IMR-90 (cell line): ENCODE measurements around the gene COX7A1. TPM values are rescaled to one million over a fixed set of nuclear protein-coding genes. Genes with fewer than 3 reads are reported as not detected.
A peak's percentile ranks its signal among the peaks of the same experiment; 100 is the strongest.

Source experiments
- ATAC-seq: fragments of 200-7000 bp; cut with Tn5 transposase; 2 replicates; pipeline ENCODE4 v1.9.1; 2020; ENCODE audit warnings: low read depth, mild to moderate bottlenecking, moderate library complexity
- BruUV-seq: library from RNA; stranded (reverse); fragments of 400-500 nt; replicated peaks from 2 replicates; lab custom pipeline; 2021; lab: Mats Ljungman, UMichigan
- CTCF ChIA-PET: fragments of 300-600 bp; formaldehyde crosslinking; extraction: SDS; loops from one replicate; lab custom pipeline; 2021; ENCODE audit warnings: antibody characterized with exemption; lab: Yijun Ruan, JAX
- POLR2A ChIA-PET: fragments of 300-600 bp; sonication (Branson Sonifier 250); formaldehyde crosslinking; loops from one replicate; lab custom pipeline; 2022; ENCODE audit warnings: antibody characterized with exemption; ENCODE audit not compliant: unreplicated experiment; lab: Charles Lee
- DNase-seq: peaks from one replicate; pipeline ENCODE4 v3.0.0; 2013
- H2AFZ ChIP-seq: replicated peaks from 2 replicates; pipeline ENCODE3; 2013; ENCODE audit warnings: low read length, mild to moderate bottlenecking; ENCODE audit not compliant: poor library complexity
- H2AK5ac ChIP-seq: 2 replicates; pipeline ENCODE4 v1.6.1; 2013; ENCODE audit warnings: low read depth, low read length, inconsistent platforms
- H2AK9ac ChIP-seq: replicated peaks from 2 replicates; pipeline ENCODE3; 2013; ENCODE audit warnings: mild to moderate bottlenecking, low read depth, low read length, moderate library complexity; ENCODE audit not compliant: poor library complexity
- H2BK120ac ChIP-seq: 2 replicates; pipeline ENCODE4 v1.6.1; 2013; ENCODE audit warnings: low read depth, low read length, inconsistent platforms
- H2BK15ac ChIP-seq: 3 replicates; pipeline ENCODE4 v1.6.1; 2013; ENCODE audit warnings: low read depth, low read length, inconsistent platforms
- H2BK20ac ChIP-seq: 2 replicates; pipeline ENCODE4 v1.6.1; 2013; ENCODE audit warnings: low read depth, mild to moderate bottlenecking, inconsistent platforms, low read length, moderate library complexity
- H2BK5ac ChIP-seq: 2 replicates; pipeline ENCODE4 v1.6.1; 2013; ENCODE audit warnings: mild to moderate bottlenecking, low read depth, low read length, inconsistent platforms; ENCODE audit not compliant: poor library complexity, severe bottlenecking
- H3K14ac ChIP-seq: replicated peaks from 2 replicates; pipeline ENCODE4 v1.6.1; 2013; ENCODE audit warnings: low read depth, low read length, inconsistent platforms
- H3K18ac ChIP-seq: 2 replicates; pipeline ENCODE4 v1.6.1; 2013; ENCODE audit warnings: low read depth, low read length, control low read depth
- H3K23ac ChIP-seq: 2 replicates; pipeline ENCODE4 v1.6.1; 2013; ENCODE audit warnings: low read depth, low read length, inconsistent platforms
- H3K27ac ChIP-seq: 2 replicates; pipeline ENCODE4 v1.5.1; 2013; ENCODE audit warnings: mild to moderate bottlenecking, control low read depth, low read length; ENCODE audit not compliant: insufficient read depth
- H3K27me3 ChIP-seq: 2 replicates; pipeline ENCODE4 v1.6.1; 2013; ENCODE audit warnings: low read length; ENCODE audit not compliant: control insufficient read depth, insufficient read depth
- H3K36me3 ChIP-seq: 2 replicates; pipeline ENCODE4 v1.6.1; 2013; ENCODE audit warnings: low read length, mixed read lengths; ENCODE audit not compliant: control insufficient read depth, insufficient read depth
- H3K4ac ChIP-seq: 2 replicates; pipeline ENCODE4 v1.6.1; 2013; ENCODE audit warnings: low read depth, low read length, inconsistent platforms
- H3K4me1 ChIP-seq: 2 replicates; pipeline ENCODE4 v1.6.1; 2013; ENCODE audit warnings: low read length, mixed read lengths; ENCODE audit not compliant: control insufficient read depth, insufficient read depth
- H3K4me2 ChIP-seq: 2 replicates; pipeline ENCODE4 v1.6.1; 2013; ENCODE audit warnings: low read depth, mild to moderate bottlenecking, control low read depth, low read length, moderate library complexity
- H3K4me3 ChIP-seq: 2 replicates; pipeline ENCODE4 v1.5.1; 2013; ENCODE audit warnings: low read depth, mild to moderate bottlenecking, control low read depth, low read length, moderate library complexity; ENCODE audit not compliant: insufficient read depth
- H3K56ac ChIP-seq: 2 replicates; pipeline ENCODE4 v1.6.1; 2013; ENCODE audit warnings: low read length, inconsistent platforms; ENCODE audit not compliant: insufficient read depth; ENCODE audit errors: extremely low read depth
- H3K79me1 ChIP-seq, 2 experiments: 2 replicates each; pipeline ENCODE4 v1.6.1; 2013; ENCODE audit warnings: low read length in 2 of 2, inconsistent platforms in 1 of 2, low read depth in 1 of 2
- H3K9ac ChIP-seq: 2 replicates; pipeline ENCODE4 v1.6.1; 2013; ENCODE audit warnings: low read depth, low read length, control low read depth
- H3K9me1 ChIP-seq: 2 replicates; pipeline ENCODE4 v1.6.1; 2013; ENCODE audit warnings: low read length, inconsistent platforms; ENCODE audit not compliant: insufficient read depth
- H3K9me3 ChIP-seq: 2 replicates; pipeline ENCODE4 v1.6.1; 2013; ENCODE audit warnings: low read length; ENCODE audit not compliant: control insufficient read depth, insufficient read depth
- H4K20me1 ChIP-seq: 2 replicates; pipeline ENCODE4 v1.6.1; 2013; ENCODE audit warnings: low read length, inconsistent platforms; ENCODE audit not compliant: insufficient read depth
- H4K5ac ChIP-seq: 2 replicates; pipeline ENCODE4 v1.6.1; 2013; ENCODE audit warnings: mild to moderate bottlenecking, low read depth, low read length, control low read depth
- H4K8ac ChIP-seq, 2 experiments: 2 replicates each; pipeline ENCODE4 v1.6.1; 2013; ENCODE audit warnings: low read depth in 2 of 2, low read length in 2 of 2, control low read depth in 1 of 2, inconsistent platforms in 1 of 2
- H4K91ac ChIP-seq: 2 replicates; pipeline ENCODE4 v1.6.1; 2013; ENCODE audit warnings: low read depth, low read length, inconsistent platforms; ENCODE audit not compliant: insufficient read depth
- BHLHE40 ChIP-seq: fragments of 150-350 bp; IDR thresholded peaks from 2 replicates; pipeline ENCODE4 v1.6.1; 2016; ENCODE audit warnings: mild to moderate bottlenecking, low read depth, low read length
- MAZ ChIP-seq: IDR thresholded peaks from 2 replicates; pipeline ENCODE4 v1.6.1; 2012; ENCODE audit warnings: low read depth, mild to moderate bottlenecking, low read length, improper control_type of control experiment, moderate library complexity, borderline replicate concordance
- WGBS, 2 experiments: methylation state at CpG; one replicate each; pipeline versions ENCODE4 v1.1.5 to v1.1.7; 2013; ENCODE audit warnings: missing lambda C conversion rate in 2 of 2; ENCODE audit not compliant: insufficient read length in 1 of 2; ENCODE audit errors: extremely low coverage in 2 of 2; 5-methylcytosine and 5-hydroxymethylcytosine counted together
- dilution Hi-C: fragments of 300-500 bp; cut with HindIII; formaldehyde crosslinking; loops from one replicate; pipeline ENCODE4 v1.14.3; 2018; ENCODE audit warnings: low sequenced_read_pairs; ENCODE audit not compliant: unreplicated experiment
- in situ Hi-C: fragments of 300-500 bp; cut with MboI; formaldehyde crosslinking; loops from 3 replicates; pipeline ENCODE4 v1.14.3; 2019; ENCODE audit warnings: low sequenced_read_pairs, inconsistent platforms, mixed read lengths
- intact Hi-C: fragments of 100-400 bp; cut with micrococcal nuclease; formaldehyde crosslinking; loops from 2 replicates; pipeline ENCODE4 v1.10.0; 2022
- polyA plus RNA-seq, 3 experiments: library from polyadenylated mRNA; depleted of rRNA; stranded (reverse); fragments of >200 nt; gene quantifications; 2 replicates each; pipeline ENCODE4 v1.2.3, GENCODE V29; 2012; ENCODE audit warnings: low replicate concordance in 1 of 3
- total RNA-seq: library from RNA; depleted of rRNA; stranded (reverse); fragments of >200 nt; gene quantifications from 2 replicates; pipeline ENCODE4 v1.2.3, GENCODE V29; 2012

The COX7A1 gene
- total and polyA plus RNA-seq, 2 of the 4 experiments (the other 2 are of a cell fraction), result 0.54 to 6.9 TPM

DNA sequence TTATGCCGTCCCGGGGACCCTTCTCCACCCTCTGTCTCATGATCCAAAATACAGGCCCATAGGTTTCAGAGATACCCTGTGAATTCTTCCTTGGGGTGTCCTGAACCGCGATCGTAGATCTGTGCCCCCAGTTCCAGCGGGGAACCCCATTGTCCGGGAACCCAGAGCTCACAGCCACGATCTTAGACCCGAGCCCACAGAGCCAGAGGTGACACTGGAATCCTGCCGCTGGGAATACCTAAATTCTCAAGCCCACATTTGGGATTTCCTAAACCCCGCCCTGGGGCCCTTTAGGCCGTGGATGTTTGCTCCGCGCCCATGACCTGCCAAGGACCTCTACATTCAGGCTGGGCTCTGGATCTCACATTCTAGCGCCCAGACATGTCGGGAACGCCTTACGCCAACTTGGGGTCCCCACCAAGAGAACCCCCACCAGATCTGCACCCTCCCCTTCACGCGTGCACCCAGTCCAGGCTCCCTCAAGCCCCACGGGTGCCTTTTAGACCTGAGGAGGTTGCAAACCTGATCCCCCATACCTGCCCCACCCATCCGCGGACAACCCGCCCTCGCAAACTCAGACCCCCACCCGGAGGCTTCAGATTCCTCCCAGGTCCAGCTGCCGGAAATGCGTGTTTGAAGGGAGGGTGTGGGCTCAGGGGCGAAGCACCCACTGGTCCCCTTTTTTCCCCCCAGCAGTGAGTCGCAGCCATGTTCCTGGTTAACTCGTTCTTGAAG is 11.8 kb downstream of the COX7A1 start:
- Histone ChIP-seq H3K23ac (peak overlapping the region; percentile 96), H3K27ac (peak overlapping the region; percentile 95), H2AK5ac (peak overlapping the region; percentile 87), H4K8ac (peak overlapping the region; percentile 93 to 94), H3K18ac (peak overlapping the region; percentile 84), H3K14ac (peak overlapping the region; percentile 98), H3K9me1 (peaks cover 9% of the 10 kb centered on the region), H3K27me3 (no peaks in the 10 kb centered on the region), H3K4me3 (peak overlapping the region; percentile 96), H2BK5ac (peak overlapping the region; percentile 92), H3K4me1 (peaks cover 10% of the 10 kb centered on the region), H2BK15ac (peak overlapping the region; percentile 59; the same call in 1 of the 3 replicates), H3K9ac (peak overlapping the region; percentile 99), H3K56ac (peak overlapping the region; percentile 94), H2AK9ac (peak overlapping the region; percentile 100), H2AFZ (peak overlapping the region; percentile 96), H2BK120ac (peak overlapping the region; percentile 63), H3K36me3 (peaks cover 25% of the 10 kb centered on the region), H4K5ac (peak overlapping the region; percentile 91), H4K20me1 (peaks cover 27% of the 10 kb centered on the region), H3K4me2 (peak overlapping the region; percentile 74), H4K91ac (peak overlapping the region; percentile 93), H2BK20ac (no peak overlapping the region), H3K79me1 (peaks cover 32 to 45% of the 10 kb centered on the region in 2 experiments), H3K4ac (peak overlapping the region; percentile 99), H3K9me3 (no peaks in the 10 kb centered on the region)
- no peak for TF ChIP-seq BHLHE40
- TF ChIP-seq MAZ, result peak; percentile 31; the same call in 1 of the 2 replicates
- intact Hi-C loops (loop anchor here (2.0 kb wide), 1 partner anchor 26 kb away; the partner anchor contains the start of genes POLR2I and TBCB), in situ Hi-C loops (no loop called here), dilution Hi-C loops (no loop called here)
- TSS peak; percentile 86 for BruUV-seq
- ATAC-seq (peak; percentile 21), DNase-seq (peak; percentile 52)
- POLR2A ChIA-PET, result no interaction called here
- CTCF ChIA-PET, result interaction anchor here (1.4 kb wide), 1 partner anchor 11 kb away, joined by 3 read pairs; no protein-coding TSS in a partner anchor
- 0% methylated on average over 7 of the region's 31 CpGs; no CpG with 5 or more reads in 1 of the 2 experiments for WGBS, 2 experiments
